Measurements from ENCODE around the gene ODC1.
"Not testable (repeated sequence)": the region's sequence is repeated elsewhere in the genome, so short reads cannot be mapped to it uniquely, and the experiment has no call there.

ODC1 gene

GRCh38 chr2:10462178-10463083, 14.3 kb upstream of the ODC1 start:
- no peak overlapping the region for H2AFZ ChIP-seq (ENCODE audit: low read depth)
- no peak overlapping the region for H3K4me3 ChIP-seq (IDR thresholded peaks at IDR 0.05; ENCODE audit: insufficient read depth, low read depth, low read length)
- no peak overlapping the region for H3K4me2 ChIP-seq
- H3K9ac ChIP-seq, result no peak overlapping the region
- no peak for TF ChIP-seq CTCF (conservative IDR thresholded peaks at IDR 0.05; ENCODE audit: low read depth, low read length)
- H3K36me3 ChIP-seq (ENCODE audit: insufficient read depth), result no peaks in the 10 kb centered on the region
- no peaks in the 10 kb centered on the region for H3K27me3 ChIP-seq (ENCODE audit: insufficient read depth, low read depth)
- no peaks in the 10 kb centered on the region for H4K20me1 ChIP-seq (ENCODE audit: insufficient read depth)
- H3K79me2 ChIP-seq (ENCODE audit: insufficient read depth, low read depth), result no peaks in the 10 kb centered on the region
- H3K27ac ChIP-seq, result no peak overlapping the region
- H3K4me1 ChIP-seq (ENCODE audit: low read depth, poor library complexity, severe bottlenecking), result no peaks in the 10 kb centered on the region

GRCh38 chr2:10460366-10460796, 12.3 kb upstream of the ODC1 start:
- no peaks in the 10 kb centered on the region for H4K20me1 ChIP-seq (ENCODE audit: insufficient read depth)
- TF ChIP-seq CTCF (conservative IDR thresholded peaks at IDR 0.05; ENCODE audit: low read depth, low read length), result no peak
- no peaks in the 10 kb centered on the region for H3K27me3 ChIP-seq (ENCODE audit: insufficient read depth, low read depth)
- H3K4me3 ChIP-seq (IDR thresholded peaks at IDR 0.05; ENCODE audit: insufficient read depth, low read depth, low read length), result no peak overlapping the region
- no peaks in the 10 kb centered on the region for H3K79me2 ChIP-seq (ENCODE audit: insufficient read depth, low read depth)
- no peak overlapping the region for H3K9ac ChIP-seq
- no peak overlapping the region for H3K27ac ChIP-seq
- H3K4me1 ChIP-seq (ENCODE audit: low read depth, poor library complexity, severe bottlenecking), result no peaks in the 10 kb centered on the region
- H3K4me2 ChIP-seq, result no peak overlapping the region
- no peak overlapping the region for H2AFZ ChIP-seq (ENCODE audit: low read depth)
- no peaks in the 10 kb centered on the region for H3K36me3 ChIP-seq (ENCODE audit: insufficient read depth)

GRCh38 chr2:10457846-10458598, 9.9 kb upstream of the ODC1 start:
- no peak for TF ChIP-seq CTCF (conservative IDR thresholded peaks at IDR 0.05; ENCODE audit: low read depth, low read length)
- Histone ChIP-seq H2AFZ (ENCODE audit: low read depth) (no peak overlapping the region), H3K4me1 (ENCODE audit: low read depth, poor library complexity, severe bottlenecking) (peaks cover 11% of the 10 kb centered on the region), H3K9ac (no peak overlapping the region), H3K27me3 (ENCODE audit: insufficient read depth, low read depth) (no peaks in the 10 kb centered on the region), H3K27ac (no peak overlapping the region), H4K20me1 (ENCODE audit: insufficient read depth) (no peaks in the 10 kb centered on the region), H3K4me2 (no peak overlapping the region), H3K36me3 (ENCODE audit: insufficient read depth) (no peaks in the 10 kb centered on the region), H3K79me2 (ENCODE audit: insufficient read depth, low read depth) (no peaks in the 10 kb centered on the region), H3K4me3 (IDR thresholded peaks at IDR 0.05; ENCODE audit: insufficient read depth, low read depth, low read length) (no peak overlapping the region)

GRCh38 chr2:10457195-10457594, 9.1 kb upstream of the ODC1 start:
- not testable (repeated sequence) for H3K9ac ChIP-seq; H3K79me2 ChIP-seq (ENCODE audit: insufficient read depth, low read depth); H4K20me1 ChIP-seq (ENCODE audit: insufficient read depth); H3K36me3 ChIP-seq (ENCODE audit: insufficient read depth); H3K4me2 ChIP-seq; H3K27ac ChIP-seq; H2AFZ ChIP-seq (ENCODE audit: low read depth); H3K27me3 ChIP-seq (ENCODE audit: insufficient read depth, low read depth); H3K4me3 ChIP-seq (IDR thresholded peaks at IDR 0.05; ENCODE audit: insufficient read depth, low read depth, low read length)
- H3K4me1 ChIP-seq (ENCODE audit: low read depth, poor library complexity, severe bottlenecking), result peaks cover 18% of the 10 kb centered on the region
